ENCODE measurements around the gene NOL3. TPM values are rescaled to one million over a fixed set of nuclear protein-coding genes. Genes with fewer than 3 reads are reported as not detected.

Gene NOL3
- total and polyA plus RNA-seq, 2 of the 13 experiments (the other 11 are each of a cell fraction or from before 2014, with no cell fraction given): 5.7 to 20.5 TPM

GRCh38 chr16:67183627-67184452 lies 13.5 kb downstream of the NOL3 start, which contains the start of gene MATCAP1 (continued):
- TF ChIP-seq REXO4 (CRISPR knock-in tag; IDR thresholded peaks at IDR 0.05; ENCODE audit: borderline replicate concordance): peak; percentile 32; the same call in 1 of the 2 replicates
- no peak for TF ChIP-seq PITX1 (CRISPR knock-in tag; IDR thresholded peaks at IDR 0.05)
- peak; percentile 91 for TF ChIP-seq MIER2 (CRISPR knock-in tag; IDR thresholded peaks at IDR 0.05)
- TF ChIP-seq SAP130 (CRISPR knock-in tag; IDR thresholded peaks at IDR 0.05; ENCODE audit: low read depth): peak; percentile 94
- peak; percentile 20 for TF ChIP-seq DBP (CRISPR knock-in tag; IDR thresholded peaks at IDR 0.05; ENCODE audit: not compliant biosample characterization)
- TF ChIP-seq MTA1 (CRISPR knock-in tag; IDR thresholded peaks at IDR 0.05; ENCODE audit: borderline replicate concordance): 0 out of 2 replicates have a peak, but pooled peaks have one; percentile 76
- no peak for TF ChIP-seq JUND (CRISPR knock-in tag; IDR thresholded peaks at IDR 0.05)
- TF ChIP-seq, protein P1, sequence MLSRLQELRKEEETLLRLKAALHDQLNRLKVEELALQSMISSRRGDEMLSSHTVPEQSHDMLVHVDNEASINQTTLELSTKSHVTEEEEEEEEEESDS (CRISPR knock-in tag; IDR thresholded peaks at IDR 0.05; ENCODE audit: borderline replicate concordance): 0 out of 2 replicates have a peak, but pooled peaks have one; percentile 88
- no peak for TF ChIP-seq ADNP (CRISPR knock-in tag; IDR thresholded peaks at IDR 0.05)
- peak; percentile 97 for TF ChIP-seq ZBTB2 (CRISPR knock-in tag; IDR thresholded peaks at IDR 0.05; ENCODE audit: low read depth)
- peak; percentile 94 for TF ChIP-seq ARID4A (CRISPR knock-in tag; IDR thresholded peaks at IDR 0.05; ENCODE audit: borderline replicate concordance)
- peak; percentile 59 for TF ChIP-seq ZNF883 (CRISPR knock-in tag; IDR thresholded peaks at IDR 0.05; ENCODE audit: not compliant biosample characterization)
- peak; percentile 74 for TF ChIP-seq ZNF205 (CRISPR knock-in tag; IDR thresholded peaks at IDR 0.05)
- peak; percentile 91 for TF ChIP-seq HDAC1 (CRISPR knock-in tag; IDR thresholded peaks at IDR 0.05)
- TF ChIP-seq PRDM4 (CRISPR knock-in tag; IDR thresholded peaks at IDR 0.05; ENCODE audit: borderline replicate concordance): 0 out of 2 replicates have a peak, but pooled peaks have one; percentile 48
- peak; percentile 77; the same call in 1 of the 2 replicates for TF ChIP-seq ZSCAN25 (CRISPR knock-in tag; IDR thresholded peaks at IDR 0.05)
- no peak for TF ChIP-seq ZNF30 (CRISPR knock-in tag; IDR thresholded peaks at IDR 0.05)
- TF ChIP-seq FLYWCH1 (CRISPR knock-in tag; IDR thresholded peaks at IDR 0.05): no peak
